Measurements from ENCODE around the gene PRDM15.

- TF ChIP-seq EZH2phosphoT487 (IDR thresholded peaks at IDR 0.05; ENCODE audit: insufficient read depth, low read depth) (no peak), EZH2 (IDR thresholded peaks at IDR 0.05; ENCODE audit: insufficient read depth, poor library complexity, severe bottlenecking) (no peak)
Measured at GRCh38 chr21:41806773-41807172, 72.4 kb downstream of the PRDM15 start.
